HG02884 (cell line): ENCODE measurements around the gene CCDC178.
"Not testable (repeated sequence)": the region's sequence is repeated elsewhere in the genome, so short reads cannot be mapped to it uniquely, and the experiment has no call there.

ENCODE experiments used
- ATAC-seq: cut with Tn5 transposase; IDR thresholded peaks from one replicate; pipeline ENCODE4 v1.9.1; 2021; ENCODE audit warnings: mild to moderate bottlenecking, moderate library complexity; ENCODE audit not compliant: unreplicated experiment

The CCDC178 gene, protein sequence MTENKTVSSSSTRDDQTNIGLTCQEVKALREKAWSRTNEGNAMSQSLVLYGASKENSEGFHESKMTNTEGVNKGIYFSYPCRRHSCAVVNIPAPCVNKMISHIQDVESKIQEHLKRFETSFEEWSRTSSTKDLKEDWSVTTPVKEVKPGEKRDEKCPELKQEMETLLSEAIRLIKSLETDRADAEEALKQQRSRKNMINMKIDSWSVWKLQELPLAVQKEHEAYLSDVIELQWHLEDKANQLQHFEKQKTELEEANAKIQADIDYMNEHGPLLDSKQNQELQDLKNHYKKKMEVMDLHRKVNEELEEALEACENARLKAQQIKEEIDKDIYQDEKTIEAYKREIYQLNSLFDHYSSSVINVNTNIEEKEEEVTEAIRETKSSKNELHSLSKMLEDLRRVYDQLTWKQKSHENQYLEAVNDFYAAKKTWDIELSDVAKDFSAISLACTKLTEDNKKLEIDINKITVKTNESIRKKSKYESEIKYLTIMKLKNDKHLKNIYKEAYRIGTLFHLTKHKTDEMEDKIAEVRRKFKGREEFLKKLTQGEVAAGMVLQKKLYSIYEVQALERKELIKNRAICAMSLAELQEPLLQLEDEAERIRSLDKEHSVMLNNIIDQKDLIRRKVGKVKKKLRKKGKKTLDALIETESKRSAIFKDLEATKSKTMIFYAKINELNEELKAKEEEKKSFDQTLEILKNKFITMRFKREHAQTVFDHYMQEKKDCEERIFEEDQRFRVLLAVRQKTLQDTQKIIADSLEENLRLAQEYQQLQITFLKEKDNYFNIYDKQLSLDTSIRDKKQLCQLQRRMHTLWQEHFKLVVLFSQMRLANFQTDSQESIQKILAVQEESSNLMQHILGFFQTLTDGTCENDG

DNA sequence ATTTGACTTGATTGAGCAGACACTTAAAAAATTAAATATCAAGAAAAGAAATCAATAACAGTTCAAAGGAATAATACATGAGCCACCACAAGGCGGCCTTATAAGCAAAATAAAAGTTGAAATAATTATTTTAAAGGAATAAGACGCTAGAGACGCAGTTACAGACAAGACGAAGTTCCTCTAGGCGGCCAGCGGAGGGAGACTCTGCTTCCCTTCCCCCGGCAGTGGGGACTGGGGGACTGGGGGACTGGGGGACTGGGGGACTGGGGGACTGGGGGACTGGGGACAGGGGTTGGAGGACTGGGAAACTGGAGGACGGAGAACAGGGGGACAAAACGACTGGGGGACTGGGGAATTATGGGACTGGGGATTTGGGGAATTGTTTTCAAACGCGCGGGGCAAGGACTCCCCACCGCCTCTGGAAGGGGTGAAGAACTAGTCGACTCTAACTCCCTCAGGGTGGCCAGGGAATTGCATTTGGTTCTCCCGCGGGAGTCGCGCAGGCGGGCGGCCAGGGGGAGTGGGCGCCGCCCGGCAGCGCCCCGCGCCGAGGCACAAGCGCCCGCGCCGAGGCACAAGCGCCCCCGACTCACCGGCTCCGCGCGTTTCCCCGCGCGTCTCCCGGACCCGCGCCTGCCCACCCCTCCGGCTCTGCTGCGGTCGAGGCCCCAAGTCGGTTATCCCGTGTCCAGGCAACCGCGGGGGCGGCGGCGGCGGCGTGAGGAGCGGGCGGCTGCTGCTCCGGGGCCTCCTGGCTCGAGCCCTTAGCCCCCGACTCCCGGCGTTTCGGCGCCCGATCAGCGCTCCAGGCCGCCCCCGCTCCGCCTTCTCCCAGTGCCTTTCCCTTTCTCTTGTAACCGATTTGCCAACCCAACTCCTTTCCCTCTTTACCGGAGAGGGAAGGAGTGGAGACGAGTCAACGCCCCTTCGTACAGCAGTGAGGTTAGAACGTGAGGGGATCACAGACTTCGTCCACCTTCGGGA is at the start of gene CCDC178:
CCDC178 (minus strand) TSS at position 662 of the 984 bp plus-strand sequence. CDS start 28,633 bp downstream, outside the sequence.
- no peak for ATAC-seq

DNA sequence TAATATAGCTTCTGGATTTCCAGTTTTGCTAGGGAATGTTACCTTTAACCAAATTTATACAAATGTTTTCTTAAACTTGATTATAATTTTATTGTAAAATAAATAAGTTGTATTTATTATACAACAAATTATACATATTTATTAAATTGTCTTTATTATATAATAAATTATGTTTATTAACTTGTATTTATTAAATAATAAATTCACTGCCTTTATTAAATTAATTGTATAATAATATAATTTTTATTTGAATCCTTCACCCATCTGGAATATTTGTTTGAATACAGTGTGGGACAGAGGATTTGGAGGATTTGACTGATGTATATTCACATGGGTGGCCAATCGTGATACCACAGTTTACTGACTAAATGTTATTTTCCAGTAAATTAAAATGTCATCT is 43.4 kb upstream of the CCDC178 start:
- ATAC-seq = no peak

DNA sequence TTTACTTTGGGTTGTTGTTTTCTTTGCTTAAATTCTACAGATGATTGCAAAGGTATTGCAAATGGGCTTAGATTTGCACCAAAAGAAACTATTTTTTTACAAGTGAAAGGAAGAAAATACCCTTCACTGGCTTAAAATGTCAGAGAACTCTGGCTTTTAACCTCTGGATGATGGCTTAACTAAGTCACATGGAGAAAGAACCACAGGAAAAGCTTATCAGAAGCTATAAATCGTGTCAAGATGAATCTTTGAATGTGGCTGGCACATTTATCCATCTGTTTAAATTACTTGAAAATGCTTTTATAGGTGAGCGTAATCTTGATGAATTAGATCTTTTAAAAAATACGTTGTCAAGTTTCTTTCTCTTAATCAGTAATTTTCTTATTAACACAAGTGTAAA is 32.0 kb upstream of the CCDC178 start:
- ATAC-seq = no peak

DNA sequence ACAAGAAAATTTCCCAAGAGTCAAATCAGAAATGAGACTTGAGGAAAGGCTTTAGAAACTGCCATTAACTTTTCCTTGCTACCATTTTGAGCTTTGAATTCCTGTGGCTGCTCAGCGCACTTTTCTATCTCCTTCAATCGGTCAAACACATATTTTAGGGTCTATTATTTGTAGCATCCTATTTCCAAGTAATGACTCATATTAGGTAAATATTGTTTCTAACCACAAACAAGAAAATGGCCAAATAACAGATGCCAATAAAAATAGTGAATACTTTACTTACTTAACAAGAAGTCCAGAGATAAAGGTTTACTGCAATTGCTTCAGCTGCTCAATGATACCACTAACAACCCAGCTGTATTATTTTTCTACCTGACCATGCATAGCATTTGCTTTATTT is 29.7 kb upstream of the CCDC178 start:
- no peak for ATAC-seq

DNA sequence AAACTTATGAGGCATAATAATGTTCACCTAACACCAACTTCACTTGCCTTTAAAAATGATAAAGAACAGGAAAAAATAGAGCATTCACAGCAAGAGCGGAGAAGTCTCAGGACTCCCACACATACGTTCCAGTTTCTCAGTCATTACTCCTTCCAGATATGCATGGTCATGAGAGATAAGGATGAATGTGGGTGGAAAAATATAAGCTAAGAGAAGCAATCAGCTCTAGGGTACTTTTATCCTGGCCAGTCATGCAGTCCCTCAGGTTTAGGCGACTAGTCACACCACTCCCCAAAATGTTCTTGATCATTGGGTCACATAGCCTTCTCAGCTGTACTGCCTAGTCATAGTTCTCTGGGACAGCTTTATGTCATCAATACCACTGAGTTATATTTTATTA is 29.2 kb upstream of the CCDC178 start:
- ATAC-seq = no peak

DNA sequence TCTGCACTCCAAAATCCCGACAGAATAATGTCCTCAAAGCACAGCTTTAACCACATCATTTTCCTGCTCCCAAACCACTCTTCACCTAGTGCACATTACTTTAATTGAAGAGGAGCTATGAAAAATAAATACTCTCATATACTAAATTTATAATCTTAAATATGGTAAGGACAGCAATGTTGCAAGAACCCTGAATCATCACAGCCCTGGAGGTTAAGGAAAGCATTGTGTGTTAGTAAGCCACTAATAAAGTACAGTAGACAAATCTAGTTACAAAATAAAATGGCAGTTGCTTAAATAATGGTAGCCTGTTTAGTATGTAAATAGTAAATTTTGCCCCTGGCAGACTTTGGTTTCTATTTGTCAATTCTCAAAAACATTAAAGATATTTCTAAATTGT is 27.0 kb upstream of the CCDC178 start:
- ATAC-seq = no peak

DNA sequence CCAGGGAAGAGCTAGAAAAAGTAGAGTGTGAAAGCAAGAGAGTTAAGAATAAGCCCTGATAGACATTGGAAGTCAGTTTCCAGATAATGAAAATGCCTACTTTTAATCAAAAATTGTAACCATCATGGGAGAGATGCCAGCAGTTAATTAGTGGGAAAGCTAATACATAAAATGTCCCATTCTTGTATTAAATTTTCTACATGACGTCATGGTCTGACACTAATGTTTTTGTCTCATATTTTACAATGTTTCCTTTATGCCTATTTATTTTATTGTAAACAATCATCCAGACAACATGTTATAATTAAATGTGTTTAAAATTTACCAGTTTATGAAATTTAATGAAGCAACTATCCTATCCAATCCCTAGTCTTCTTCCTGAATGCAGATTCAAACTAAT is 26.3 kb upstream of the CCDC178 start:
- ATAC-seq = no peak

DNA sequence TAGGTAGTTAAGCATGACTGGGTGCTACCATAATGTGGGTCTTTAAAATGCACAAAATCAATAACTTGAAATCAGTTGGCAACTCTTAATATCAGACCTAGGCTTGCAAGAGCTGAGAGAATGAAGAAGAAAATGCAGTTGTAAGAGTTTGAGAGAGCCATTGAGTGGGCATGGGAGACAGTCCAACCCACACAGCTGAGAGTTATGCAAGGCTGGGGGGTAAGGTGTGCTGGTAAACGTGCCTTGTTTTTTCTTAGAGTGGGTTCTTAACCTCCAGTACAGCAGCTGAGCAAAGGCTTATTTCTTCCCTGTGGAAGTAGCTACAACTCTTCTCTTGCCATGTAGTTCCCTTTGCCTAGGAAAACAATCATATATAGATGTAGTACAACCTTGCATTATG is 20.2 kb upstream of the CCDC178 start:
- no peak for ATAC-seq

DNA sequence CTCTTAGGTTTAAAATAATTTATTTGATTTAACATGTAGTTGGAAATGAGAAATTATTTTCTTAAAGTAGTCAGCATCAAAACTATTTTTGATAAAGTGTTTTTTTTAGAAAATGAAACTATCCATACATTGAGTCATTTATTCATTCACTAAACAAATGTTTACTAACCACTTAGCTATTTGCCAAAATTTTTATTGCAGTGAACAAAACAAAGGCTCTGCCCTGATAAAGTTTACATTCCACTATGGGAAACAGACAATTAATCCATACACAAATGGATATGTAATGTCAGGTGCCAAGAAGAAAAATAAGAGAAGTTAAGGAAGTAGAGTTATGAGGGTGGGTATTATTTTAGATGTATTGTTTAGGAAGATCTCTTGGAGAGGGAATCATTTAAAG is 19.1 kb upstream of the CCDC178 start:
- ATAC-seq = no peak

DNA sequence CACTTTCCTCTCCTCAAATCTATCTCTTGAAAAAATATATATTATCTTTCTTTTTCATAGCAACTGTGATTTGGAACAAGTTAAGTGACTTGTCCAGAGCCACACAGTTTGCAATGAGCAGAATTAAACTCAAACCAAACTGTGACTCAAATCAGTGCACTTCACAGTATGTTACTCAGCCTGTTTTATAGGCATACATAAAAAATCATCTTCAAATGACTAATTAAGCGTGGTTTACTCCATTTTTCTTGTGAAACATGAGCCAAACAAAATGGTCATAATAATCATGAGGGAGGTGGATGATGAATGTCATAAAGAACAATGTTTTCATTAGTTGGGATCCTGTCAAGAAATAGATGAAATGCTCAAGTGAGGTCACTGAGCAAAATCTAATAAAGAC is 6.1 kb upstream of the CCDC178 start:
- ATAC-seq = no peak

DNA sequence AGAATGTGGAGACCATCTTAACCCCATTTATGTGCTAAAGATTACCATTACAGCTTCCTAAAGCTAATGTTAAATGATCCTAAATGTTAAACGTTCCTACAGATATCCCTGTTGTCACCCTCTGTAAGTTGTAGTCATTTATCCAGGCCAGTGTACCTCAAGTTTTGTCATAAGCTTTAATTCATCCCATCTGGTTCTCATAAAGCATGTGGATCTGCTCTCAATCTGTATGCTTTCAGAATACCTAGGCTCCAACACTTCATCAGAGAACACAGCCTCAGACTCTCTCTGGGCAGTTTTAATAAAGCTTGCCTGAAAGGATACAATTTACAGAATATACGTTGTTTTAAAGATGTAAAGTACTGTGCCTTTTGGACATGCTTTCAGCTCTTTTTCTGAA is 4.2 kb upstream of the CCDC178 start:
- no peak for ATAC-seq

DNA sequence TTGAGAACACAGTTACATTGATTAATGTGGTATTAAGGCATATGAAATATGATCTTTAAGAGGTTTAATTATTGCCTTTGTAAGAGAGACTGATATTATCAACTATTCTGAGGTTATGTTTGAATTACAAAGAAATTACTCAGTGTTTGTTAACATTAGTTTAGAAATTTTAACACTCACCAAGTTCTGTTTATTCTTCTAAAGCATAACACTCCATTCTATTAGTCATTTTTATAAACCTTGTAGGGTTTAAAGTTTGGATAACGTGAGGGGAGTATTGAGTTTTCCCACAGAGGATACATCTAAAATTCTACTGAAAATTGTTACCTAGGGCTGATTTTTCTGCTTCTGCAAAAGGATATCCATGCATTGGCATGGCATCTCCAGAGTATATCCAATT is 7.7 kb downstream of the CCDC178 start:
- ATAC-seq = no peak

DNA sequence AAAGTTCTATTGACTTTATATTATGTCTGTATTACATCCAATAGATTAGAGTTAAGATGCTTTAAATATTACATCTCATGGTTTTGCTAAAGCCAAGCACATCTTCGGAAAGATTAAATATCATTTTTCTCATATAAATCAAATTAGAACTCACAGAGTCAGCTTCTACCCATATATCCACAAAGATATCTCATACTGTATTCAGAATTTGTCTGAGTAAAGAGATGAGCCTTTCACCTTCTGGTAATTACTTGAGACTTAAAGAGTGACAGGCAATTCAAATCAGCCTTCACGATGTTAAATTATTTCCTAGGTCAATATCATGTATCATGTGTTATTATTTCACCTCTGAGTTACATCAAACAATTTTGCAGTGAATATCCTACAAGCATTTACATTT is 13.0 kb downstream of the CCDC178 start:
- ATAC-seq = no peak

DNA sequence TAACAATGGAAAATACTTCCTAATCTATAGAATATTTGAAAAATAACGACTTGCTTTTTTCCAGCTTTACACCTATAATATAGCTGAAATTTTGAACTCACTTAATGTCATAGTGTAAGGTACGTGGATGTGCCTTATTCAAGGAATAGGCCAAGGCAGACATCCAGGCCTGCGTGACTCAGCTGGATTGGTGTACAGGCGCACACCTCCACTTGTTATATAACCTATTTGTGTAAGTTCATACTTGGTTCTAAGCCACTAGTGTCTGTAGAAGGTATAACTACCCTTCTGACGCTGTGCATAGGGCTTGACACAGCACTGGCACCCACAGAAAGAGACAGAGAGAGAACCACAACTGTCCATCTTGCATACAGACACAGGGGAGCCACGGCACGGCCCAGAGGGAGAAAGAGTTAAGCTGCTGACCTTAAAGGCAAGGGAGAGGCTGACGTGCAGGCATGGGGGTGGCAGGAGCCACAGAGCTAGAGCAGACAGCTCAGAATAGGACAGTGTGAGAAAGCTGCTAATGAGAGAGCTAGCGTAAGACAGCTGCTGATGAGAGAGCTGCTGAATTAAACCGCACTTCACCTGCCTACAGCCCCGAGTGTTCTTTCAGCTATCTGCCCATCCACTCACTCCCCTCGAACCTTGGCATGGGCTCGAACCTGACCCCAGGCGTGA is 16.1 kb downstream of the CCDC178 start:
- no peak for ATAC-seq

DNA sequence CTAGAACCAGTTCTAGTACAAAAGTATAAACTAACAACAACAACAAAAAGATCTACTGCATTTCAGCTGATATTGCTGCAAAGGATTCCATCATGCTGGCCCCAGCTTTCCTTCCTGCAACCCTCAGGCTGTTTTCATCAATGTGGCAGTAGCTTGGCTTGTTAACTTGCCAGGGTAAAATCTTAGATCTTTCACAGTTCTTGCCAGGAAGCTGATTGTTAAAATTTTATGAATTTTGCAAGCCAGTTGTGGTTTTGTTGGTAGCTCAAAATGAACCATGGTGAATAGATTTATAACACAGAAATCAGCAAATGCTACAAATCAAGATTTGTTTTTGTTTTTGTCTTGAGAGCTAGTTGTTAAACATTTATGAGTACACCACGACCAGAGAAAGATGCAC is 19.3 kb downstream of the CCDC178 start:
- ATAC-seq = no peak

DNA sequence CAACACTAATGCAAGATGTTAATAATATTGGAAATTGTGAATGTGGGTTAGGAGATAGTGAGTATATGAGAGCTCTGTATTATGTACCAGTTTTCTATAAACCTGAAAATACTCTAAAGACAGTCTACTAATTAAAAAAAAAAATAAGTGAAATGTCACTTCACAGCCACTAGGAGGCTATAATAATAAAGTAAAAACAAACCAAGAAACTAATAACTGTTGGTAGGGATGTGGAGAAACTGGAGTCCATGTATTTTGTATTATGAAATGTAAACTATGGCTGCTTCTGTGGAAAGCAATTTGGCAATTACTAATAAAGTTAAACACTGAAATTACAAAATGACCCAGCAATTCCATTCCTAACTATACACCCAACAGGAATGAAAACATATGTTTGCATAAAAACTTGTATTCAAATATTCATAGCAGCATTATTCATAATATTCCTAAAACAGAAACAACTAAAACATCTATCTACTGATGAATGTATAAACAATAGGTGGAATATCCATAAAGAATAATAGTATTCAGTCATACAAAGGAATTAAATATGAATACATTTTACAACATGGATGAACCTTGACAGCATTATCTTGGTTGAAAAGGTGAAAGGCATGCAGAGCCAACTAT is 36.2 kb downstream of the CCDC178 start:
- peak; percentile 55 for ATAC-seq

DNA sequence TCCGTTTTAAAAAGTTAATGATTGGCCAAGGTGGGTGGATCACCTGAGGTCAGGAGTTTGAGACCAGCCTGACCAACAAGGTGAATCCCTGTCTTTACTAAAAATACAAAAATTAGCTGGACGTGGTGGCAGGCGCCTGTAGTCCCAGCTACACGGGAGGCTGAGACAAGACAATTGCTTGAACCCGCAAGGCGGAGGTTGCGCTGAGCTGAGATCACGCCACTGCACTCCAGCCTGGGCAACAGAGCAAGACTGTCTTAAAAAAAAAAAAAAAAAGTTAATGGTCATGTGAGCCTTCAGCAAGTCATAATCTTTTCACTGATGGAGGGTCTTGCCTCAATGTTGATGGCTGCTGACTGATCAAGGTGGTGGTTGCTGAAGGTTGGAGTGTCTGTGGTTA is 41.6 kb downstream of the CCDC178 start:
- ATAC-seq = not testable (repeated sequence)

DNA sequence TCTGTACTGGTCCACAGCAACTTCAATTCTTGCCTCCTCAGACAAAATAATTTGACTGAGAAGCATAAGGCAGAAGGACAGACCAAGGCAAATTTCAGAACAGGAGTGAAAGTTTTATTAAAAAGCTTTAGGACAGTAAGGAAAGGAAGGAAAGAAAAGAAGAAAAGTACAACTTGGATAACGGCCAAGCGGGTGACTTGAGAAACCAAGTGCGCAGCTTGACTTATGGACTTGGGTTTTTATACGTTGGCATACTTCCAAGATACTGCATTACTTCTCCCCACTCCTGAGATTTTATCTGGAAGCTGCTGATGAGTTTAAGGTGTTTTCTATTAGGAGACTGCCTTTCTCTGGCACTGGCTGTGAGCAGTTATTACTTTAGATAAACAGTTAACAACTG is 64.7 kb downstream of the CCDC178 start:
- ATAC-seq = no peak

DNA sequence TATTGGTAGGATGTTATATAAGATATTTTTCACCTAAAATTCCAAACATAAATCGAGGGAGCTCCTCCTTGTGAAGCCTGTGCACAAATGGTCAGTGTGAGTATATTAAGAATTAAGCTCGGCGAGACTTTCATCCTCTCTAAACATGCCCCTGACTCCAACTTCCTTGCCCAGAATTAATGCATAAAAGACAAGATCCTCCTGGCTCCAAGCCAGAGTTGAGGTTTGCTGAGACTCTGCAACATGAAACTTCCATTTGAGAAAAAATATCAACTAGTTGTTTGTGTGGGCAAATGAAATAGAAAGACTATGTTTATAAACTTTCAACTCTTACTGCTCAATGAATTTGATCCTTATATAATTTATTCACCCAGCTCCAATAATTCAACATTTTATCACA is 68.1 kb downstream of the CCDC178 start:
- ATAC-seq = no peak
